Tibial nerve (tissue), 4 donors: Measurements from ENCODE around the gene MGAT3. TPM values are rescaled to one million over a fixed set of nuclear protein-coding genes. Genes with fewer than 3 reads are reported as not detected.
A peak's percentile ranks its signal among the peaks of the same experiment; 100 is the strongest.

Experiments used
- DNase-seq, 2 donors: peaks; one replicate each; pipeline ENCODE4 v3.0.0-alpha.2; 2019; ENCODE audit warnings: low spot score in 2 of 2
- H3K27ac ChIP-seq, 4 donors: fragments of 200-600 bp; sonication (generic) in 3 of 4; one replicate each; pipeline ENCODE4 v1.5.1; 2017 to 2019; ENCODE audit warnings: mild to moderate bottlenecking in 1 of 4
- H3K27me3 ChIP-seq, 2 donors: fragments of 200-600 bp; sonication (generic) in 1 of 2; one replicate each; pipeline versions ENCODE4 v1.5.1 to v1.6.0; 2017 to 2019
- H3K36me3 ChIP-seq, 3 donors: fragments of 200-600 bp; sonication (generic); one replicate each; pipeline ENCODE4 v1.5.1; 2018 to 2019
- H3K4me1 ChIP-seq, 4 donors: fragments of 200-600 bp; sonication (generic) in 3 of 4; one replicate each; pipeline ENCODE4 v1.5.1; 2017 to 2019
- H3K4me3 ChIP-seq, 4 donors: fragments of 200-600 bp; sonication (generic) in 3 of 4; one replicate each; pipeline ENCODE4 v1.5.1; 2017 to 2019; ENCODE audit warnings: mild to moderate bottlenecking in 1 of 4, moderate library complexity in 1 of 4
- H3K9me3 ChIP-seq, 4 donors: fragments of 200-600 bp; sonication (generic) in 3 of 4; one replicate each; pipeline ENCODE4 v1.5.1; 2017 to 2019
- CTCF ChIP-seq, 5 experiments: fragments of 200-600 bp in 3 of 5; fragments of 450-650 bp in 2 of 5; sonication (generic) in 3 of 5; IDR thresholded peaks; one replicate each; pipeline ENCODE4 v1.5.1; 2016 to 2019; ENCODE audit warnings: antibody characterized with exemption in 5 of 5, mild to moderate bottlenecking in 3 of 5, moderate library complexity in 2 of 5
- EP300 ChIP-seq, 2 donors: sonication (generic); formaldehyde crosslinking; IDR thresholded peaks; one replicate each; pipeline ENCODE4 v1.6.1; 2017; ENCODE audit warnings: antibody characterized with exemption in 2 of 2, mild to moderate bottlenecking in 1 of 2
- POLR2A ChIP-seq, 2 donors: fragments of 450-650 bp; IDR thresholded peaks; one replicate each; pipeline ENCODE4 v1.6.1; 2017; ENCODE audit warnings: antibody characterized with exemption in 2 of 2, mild to moderate bottlenecking in 2 of 2, moderate library complexity in 2 of 2
- WGBS, 2 donors: methylation state at CpG; one replicate each; pipeline ENCODE4 v1.1.5; 2018; 5-methylcytosine and 5-hydroxymethylcytosine counted together
- total RNA-seq, 4 donors: library from RNA; depleted of rRNA; stranded (reverse); fragments of >200 nt; gene quantifications; one replicate each; pipeline ENCODE4 v1.1.0, GENCODE V29; 2016

MGAT3 gene
- total RNA-seq, 4 donors from 2014 or later: 26.2 to 32.7 (median 32.2) TPM

GRCh38 chr22:39488563-39489083 is 31.8 kb downstream of the MGAT3 start:
- 90 to 91% methylated on average over 28 to 39 of the region's 39 CpGs for WGBS, 2 donors
- H3K27me3 ChIP-seq: no peaks in the 10 kb centered on the region
- no peaks in the 10 kb centered on the region for H3K9me3 ChIP-seq
- no peak overlapping the region for H3K4me3 ChIP-seq
- peaks cover 0 to 51% (median 0%) of the 10 kb centered on the region in 3 donors for H3K36me3 ChIP-seq
- TF ChIP-seq CTCF (IDR thresholded peaks at IDR 0.05) (no peak), POLR2A (IDR thresholded peaks at IDR 0.05) (no peak), EP300 (IDR thresholded peaks at IDR 0.05) (no peak)
- no peak for DNase-seq
- H3K27ac ChIP-seq: peak overlapping the region in 2 of 4 donors; percentile 27 to 37
- H3K4me1 ChIP-seq: peaks cover 0 to 47% (median 7%) of the 10 kb centered on the region in 4 donors

DNA sequence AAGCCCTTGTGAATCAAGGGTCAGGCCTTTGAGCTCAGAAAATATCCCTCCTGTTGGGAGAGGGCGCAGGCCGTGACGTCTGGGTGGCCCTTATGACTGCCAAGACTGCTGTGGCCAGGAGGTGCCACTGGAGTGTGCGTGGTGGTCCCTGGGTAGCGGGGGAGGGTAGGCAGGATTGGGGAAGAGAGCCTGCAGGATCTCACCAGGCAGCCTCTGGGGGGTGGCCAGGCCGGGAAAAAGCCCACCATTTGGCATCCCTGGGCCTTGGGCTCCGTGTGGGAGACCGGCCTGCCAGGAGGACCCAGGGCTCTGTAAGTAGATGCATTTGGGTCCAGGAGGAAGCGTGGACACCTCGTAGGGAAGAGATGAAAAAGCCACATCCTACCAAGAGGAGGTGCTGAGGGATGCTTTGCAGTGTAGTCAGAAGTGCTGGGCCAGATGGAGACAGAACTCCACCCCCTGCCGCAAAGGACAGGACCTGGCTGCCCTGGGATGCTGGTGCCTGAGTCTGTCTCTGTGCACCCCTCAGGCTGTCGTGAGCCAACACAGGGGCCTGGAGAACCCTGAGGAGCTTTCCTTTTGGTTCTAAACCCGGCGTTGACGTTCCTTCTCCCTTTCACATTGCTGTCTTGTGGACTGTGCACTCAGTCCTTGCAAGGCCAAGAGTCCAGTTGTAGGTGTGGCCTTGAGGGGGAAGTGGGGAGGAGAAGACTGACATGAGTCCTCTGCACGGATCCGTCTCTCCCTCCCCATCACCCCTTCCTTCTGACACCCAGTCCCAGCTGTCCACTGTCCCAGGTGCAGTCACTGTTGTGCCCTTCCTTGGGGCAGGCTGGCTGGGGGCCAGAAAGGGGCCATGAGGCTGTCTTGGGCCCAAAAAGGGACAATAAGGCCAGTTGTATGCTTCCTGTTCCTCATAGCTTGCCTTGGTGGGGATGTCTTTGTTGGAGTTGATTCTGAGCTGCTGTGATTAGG is 32.6 kb downstream of the MGAT3 start:
- no peak for DNase-seq
- no peaks in the 10 kb centered on the region for H3K9me3 ChIP-seq
- no peaks in the 10 kb centered on the region for H3K27me3 ChIP-seq
- peak overlapping the region in 2 of 4 donors; percentile 27 to 37 for H3K27ac ChIP-seq
- WGBS, 2 donors: 76 to 80% methylated on average over 17 of the region's 17 CpGs
- peaks cover 0 to 55% (median 7%) of the 10 kb centered on the region in 4 donors for H3K4me1 ChIP-seq
- TF ChIP-seq CTCF (IDR thresholded peaks at IDR 0.05) (no peak), POLR2A (IDR thresholded peaks at IDR 0.05) (no peak), EP300 (IDR thresholded peaks at IDR 0.05) (no peak)
- H3K4me3 ChIP-seq: no peak overlapping the region
- peaks cover 0 to 48% (median 0%) of the 10 kb centered on the region in 3 donors for H3K36me3 ChIP-seq

DNA sequence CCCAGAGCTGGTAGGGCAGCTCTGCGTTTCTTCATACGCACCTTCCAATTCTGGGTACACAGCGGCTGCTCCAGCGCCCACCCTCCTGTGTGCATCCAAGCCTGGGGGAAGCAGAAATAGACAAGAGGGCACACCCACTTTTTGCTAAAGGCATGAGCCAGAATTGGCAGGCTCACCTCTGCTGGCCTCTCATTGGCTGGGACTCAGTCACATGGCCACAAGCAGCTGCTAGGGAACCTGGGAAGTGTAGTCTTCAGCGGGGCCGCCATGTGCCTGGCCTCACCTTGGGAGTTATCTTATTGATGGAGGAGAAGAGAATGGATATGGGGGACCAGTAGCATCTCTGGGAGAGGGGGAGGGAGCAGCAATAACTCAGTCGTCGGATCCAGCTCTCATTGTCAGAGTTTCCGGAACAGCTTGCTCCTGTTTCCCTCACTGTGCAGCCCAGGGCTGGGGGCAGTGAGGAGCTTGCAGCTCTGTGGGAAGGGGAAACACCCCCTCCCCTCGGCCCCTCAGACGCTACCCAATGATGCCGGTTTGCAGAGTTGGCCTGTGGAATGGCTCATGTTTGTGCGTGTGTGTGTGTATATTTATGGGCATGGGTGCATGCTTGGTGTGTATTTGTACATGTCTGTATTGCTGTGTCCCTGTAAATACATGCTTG is 33.5 kb downstream of the MGAT3 start:
- H3K36me3 ChIP-seq: peaks cover 0 to 48% (median 0%) of the 10 kb centered on the region in 3 donors
- TF ChIP-seq POLR2A (IDR thresholded peaks at IDR 0.05): no peak
- no peak for TF ChIP-seq CTCF (IDR thresholded peaks at IDR 0.05)
- no peak for TF ChIP-seq EP300 (IDR thresholded peaks at IDR 0.05)
- 47 to 54% methylated on average over 12 to 13 of the region's 13 CpGs for WGBS, 2 donors
- no peak overlapping the region for H3K4me3 ChIP-seq
- peaks cover 0 to 59% (median 7%) of the 10 kb centered on the region in 4 donors for H3K4me1 ChIP-seq
- no peaks in the 10 kb centered on the region for H3K9me3 ChIP-seq
- H3K27me3 ChIP-seq: no peaks in the 10 kb centered on the region
- peak in 1 of 2 donors; percentile 77 for DNase-seq
- H3K27ac ChIP-seq: peak overlapping the region in 1 of 4 donors; percentile 5

DNA sequence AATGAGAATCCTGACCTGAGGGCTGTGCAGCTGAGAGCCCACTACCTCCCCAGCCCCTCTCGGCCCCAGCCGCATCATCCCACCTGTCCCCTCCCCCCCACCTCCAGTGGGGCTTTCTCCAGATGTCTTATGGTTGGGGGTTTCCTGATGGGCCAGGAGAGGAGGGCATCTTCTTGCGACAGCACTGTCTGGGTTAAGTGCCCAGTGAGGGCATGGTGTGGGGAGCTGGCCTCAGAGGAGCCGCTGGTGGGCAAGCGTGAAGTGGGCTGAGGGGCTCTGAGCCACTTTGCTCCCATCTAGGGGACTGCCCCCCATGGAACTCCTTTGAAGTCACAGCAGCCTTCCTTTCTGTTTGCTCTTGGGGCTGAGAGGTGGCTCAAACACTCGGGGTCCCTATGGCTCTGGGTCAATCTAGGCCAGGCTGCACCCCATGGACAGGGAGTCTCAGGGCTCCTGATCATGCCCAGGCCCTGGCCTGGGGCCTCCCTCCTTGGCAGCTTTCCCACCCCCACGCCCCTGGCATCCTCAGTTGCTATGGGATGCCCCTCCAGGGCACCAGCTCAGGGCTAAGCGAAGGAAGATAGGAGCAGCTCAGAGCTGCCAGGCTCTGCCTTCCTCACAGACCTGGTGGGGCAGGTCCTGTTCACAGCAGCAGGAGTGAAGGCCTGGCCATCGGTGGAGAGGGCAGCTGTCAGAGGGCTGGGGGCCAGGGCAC is 34.3 kb downstream of the MGAT3 start:
- H3K27me3 ChIP-seq: no peaks in the 10 kb centered on the region
- 69 to 85% methylated on average over 5 to 9 of the region's 9 CpGs for WGBS, 2 donors
- peaks cover 0 to 68% (median 8%) of the 10 kb centered on the region in 4 donors for H3K4me1 ChIP-seq
- peaks cover 0 to 48% (median 0%) of the 10 kb centered on the region in 3 donors for H3K36me3 ChIP-seq
- H3K27ac ChIP-seq: no peak overlapping the region
- H3K9me3 ChIP-seq: no peaks in the 10 kb centered on the region
- no peak overlapping the region for H3K4me3 ChIP-seq
- no peak for DNase-seq
- TF ChIP-seq POLR2A (IDR thresholded peaks at IDR 0.05) (no peak), EP300 (IDR thresholded peaks at IDR 0.05) (no peak), CTCF (IDR thresholded peaks at IDR 0.05) (no peak)
